IMR-90 (cell line): ENCODE results near the gene PRXL2B. TPM values are rescaled to one million over a fixed set of nuclear protein-coding genes. Genes with fewer than 3 reads are reported as not detected.

Experiments used
- ATAC-seq: fragments of 200-7000 bp; cut with Tn5 transposase; 2 replicates; pipeline ENCODE4 v1.9.1; 2020; ENCODE audit warnings: low read depth, mild to moderate bottlenecking, moderate library complexity
- BruUV-seq: library from RNA; stranded (reverse); fragments of 400-500 nt; replicated peaks from 2 replicates; lab custom pipeline; 2021; lab: Mats Ljungman, UMichigan
- CTCF ChIA-PET: fragments of 300-600 bp; formaldehyde crosslinking; extraction: SDS; loops from one replicate; lab custom pipeline; 2021; ENCODE audit warnings: antibody characterized with exemption; lab: Yijun Ruan, JAX
- POLR2A ChIA-PET: fragments of 300-600 bp; sonication (Branson Sonifier 250); formaldehyde crosslinking; loops from one replicate; lab custom pipeline; 2022; ENCODE audit warnings: antibody characterized with exemption; ENCODE audit not compliant: unreplicated experiment; lab: Charles Lee
- DNase-seq: peaks from one replicate; pipeline ENCODE4 v3.0.0; 2013
- H2AFZ ChIP-seq: replicated peaks from 2 replicates; pipeline ENCODE3; 2013; ENCODE audit warnings: low read length, mild to moderate bottlenecking; ENCODE audit not compliant: poor library complexity
- H2AK5ac ChIP-seq: 2 replicates; pipeline ENCODE4 v1.6.1; 2013; ENCODE audit warnings: low read depth, low read length, inconsistent platforms
- H2AK9ac ChIP-seq: replicated peaks from 2 replicates; pipeline ENCODE3; 2013; ENCODE audit warnings: mild to moderate bottlenecking, low read depth, low read length, moderate library complexity; ENCODE audit not compliant: poor library complexity
- H2BK120ac ChIP-seq: 2 replicates; pipeline ENCODE4 v1.6.1; 2013; ENCODE audit warnings: low read depth, low read length, inconsistent platforms
- H2BK15ac ChIP-seq: 3 replicates; pipeline ENCODE4 v1.6.1; 2013; ENCODE audit warnings: low read depth, low read length, inconsistent platforms
- H2BK20ac ChIP-seq: 2 replicates; pipeline ENCODE4 v1.6.1; 2013; ENCODE audit warnings: low read depth, mild to moderate bottlenecking, inconsistent platforms, low read length, moderate library complexity
- H2BK5ac ChIP-seq: 2 replicates; pipeline ENCODE4 v1.6.1; 2013; ENCODE audit warnings: mild to moderate bottlenecking, low read depth, low read length, inconsistent platforms; ENCODE audit not compliant: poor library complexity, severe bottlenecking
- H3K14ac ChIP-seq: replicated peaks from 2 replicates; pipeline ENCODE4 v1.6.1; 2013; ENCODE audit warnings: low read depth, low read length, inconsistent platforms
- H3K18ac ChIP-seq: 2 replicates; pipeline ENCODE4 v1.6.1; 2013; ENCODE audit warnings: low read depth, low read length, control low read depth
- H3K23ac ChIP-seq: 2 replicates; pipeline ENCODE4 v1.6.1; 2013; ENCODE audit warnings: low read depth, low read length, inconsistent platforms
- H3K27ac ChIP-seq: 2 replicates; pipeline ENCODE4 v1.5.1; 2013; ENCODE audit warnings: mild to moderate bottlenecking, control low read depth, low read length; ENCODE audit not compliant: insufficient read depth
- H3K27me3 ChIP-seq: 2 replicates; pipeline ENCODE4 v1.6.1; 2013; ENCODE audit warnings: low read length; ENCODE audit not compliant: control insufficient read depth, insufficient read depth
- H3K36me3 ChIP-seq: 2 replicates; pipeline ENCODE4 v1.6.1; 2013; ENCODE audit warnings: low read length, mixed read lengths; ENCODE audit not compliant: control insufficient read depth, insufficient read depth
- H3K4ac ChIP-seq: 2 replicates; pipeline ENCODE4 v1.6.1; 2013; ENCODE audit warnings: low read depth, low read length, inconsistent platforms
- H3K4me1 ChIP-seq: 2 replicates; pipeline ENCODE4 v1.6.1; 2013; ENCODE audit warnings: low read length, mixed read lengths; ENCODE audit not compliant: control insufficient read depth, insufficient read depth
- H3K4me2 ChIP-seq: 2 replicates; pipeline ENCODE4 v1.6.1; 2013; ENCODE audit warnings: low read depth, mild to moderate bottlenecking, control low read depth, low read length, moderate library complexity
- H3K4me3 ChIP-seq: 2 replicates; pipeline ENCODE4 v1.5.1; 2013; ENCODE audit warnings: low read depth, mild to moderate bottlenecking, control low read depth, low read length, moderate library complexity; ENCODE audit not compliant: insufficient read depth
- H3K56ac ChIP-seq: 2 replicates; pipeline ENCODE4 v1.6.1; 2013; ENCODE audit warnings: low read length, inconsistent platforms; ENCODE audit not compliant: insufficient read depth; ENCODE audit errors: extremely low read depth
- H3K79me1 ChIP-seq, 2 experiments: 2 replicates each; pipeline ENCODE4 v1.6.1; 2013; ENCODE audit warnings: low read length in 2 of 2, inconsistent platforms in 1 of 2, low read depth in 1 of 2
- H3K9ac ChIP-seq: 2 replicates; pipeline ENCODE4 v1.6.1; 2013; ENCODE audit warnings: low read depth, low read length, control low read depth
- H3K9me1 ChIP-seq: 2 replicates; pipeline ENCODE4 v1.6.1; 2013; ENCODE audit warnings: low read length, inconsistent platforms; ENCODE audit not compliant: insufficient read depth
- H3K9me3 ChIP-seq: 2 replicates; pipeline ENCODE4 v1.6.1; 2013; ENCODE audit warnings: low read length; ENCODE audit not compliant: control insufficient read depth, insufficient read depth
- H4K20me1 ChIP-seq: 2 replicates; pipeline ENCODE4 v1.6.1; 2013; ENCODE audit warnings: low read length, inconsistent platforms; ENCODE audit not compliant: insufficient read depth
- H4K5ac ChIP-seq: 2 replicates; pipeline ENCODE4 v1.6.1; 2013; ENCODE audit warnings: mild to moderate bottlenecking, low read depth, low read length, control low read depth
- H4K8ac ChIP-seq, 2 experiments: 2 replicates each; pipeline ENCODE4 v1.6.1; 2013; ENCODE audit warnings: low read depth in 2 of 2, low read length in 2 of 2, control low read depth in 1 of 2, inconsistent platforms in 1 of 2
- H4K91ac ChIP-seq: 2 replicates; pipeline ENCODE4 v1.6.1; 2013; ENCODE audit warnings: low read depth, low read length, inconsistent platforms; ENCODE audit not compliant: insufficient read depth
- BHLHE40 ChIP-seq: fragments of 150-350 bp; IDR thresholded peaks from 2 replicates; pipeline ENCODE4 v1.6.1; 2016; ENCODE audit warnings: mild to moderate bottlenecking, low read depth, low read length
- CEBPB ChIP-seq: IDR thresholded peaks from 2 replicates; pipeline ENCODE4 v1.6.1; 2012; ENCODE audit warnings: low read depth, low read length, improper control_type of control experiment
- CHD1 ChIP-seq: IDR thresholded peaks from 2 replicates; pipeline ENCODE4 v1.6.1; 2012; ENCODE audit warnings: low read depth, low read length, improper control_type of control experiment
- ELK1 ChIP-seq: fragments of 150-350 bp; IDR thresholded peaks from 2 replicates; pipeline ENCODE4 v1.6.1; 2016; ENCODE audit warnings: low read depth, mild to moderate bottlenecking, low read length, moderate library complexity, borderline replicate concordance
- FOS ChIP-seq: fragments of 150-350 bp; IDR thresholded peaks from 2 replicates; pipeline ENCODE4 v1.6.1; 2016; ENCODE audit warnings: low read depth, low read length
- MAFK ChIP-seq: IDR thresholded peaks from 2 replicates; pipeline ENCODE4 v1.6.1; 2012; ENCODE audit warnings: low read depth, low read length, improper control_type of control experiment
- MAZ ChIP-seq: IDR thresholded peaks from 2 replicates; pipeline ENCODE4 v1.6.1; 2012; ENCODE audit warnings: low read depth, mild to moderate bottlenecking, low read length, improper control_type of control experiment, moderate library complexity, borderline replicate concordance
- MXI1 ChIP-seq: IDR thresholded peaks from 2 replicates; pipeline ENCODE4 v1.6.1; 2012; ENCODE audit warnings: low read depth, mild to moderate bottlenecking, low read length, moderate library complexity, borderline replicate concordance
- NFE2L2 ChIP-seq: fragments of 150-350 bp; IDR thresholded peaks from 2 replicates; pipeline ENCODE4 v1.6.1; 2016; ENCODE audit warnings: low read depth, mild to moderate bottlenecking, low read length
- POLR2A ChIP-seq: IDR thresholded peaks from 2 replicates; pipeline ENCODE4 v1.6.1; 2012; ENCODE audit warnings: mild to moderate bottlenecking, low read depth, low read length
- RAD21 ChIP-seq: IDR thresholded peaks from 2 replicates; pipeline ENCODE4 v1.6.1; 2012; ENCODE audit warnings: low read length, improper control_type of control experiment
- RCOR1 ChIP-seq: IDR thresholded peaks from 2 replicates; pipeline ENCODE4 v1.6.1; 2012; ENCODE audit warnings: mild to moderate bottlenecking, low read length, improper control_type of control experiment; ENCODE audit not compliant: insufficient replicate concordance
- RFX5 ChIP-seq: IDR thresholded peaks from 2 replicates; pipeline ENCODE4 v1.8.0; 2012; ENCODE audit warnings: low read depth, mild to moderate bottlenecking, low read length, moderate library complexity
- SMC3 ChIP-seq: fragments of 150-350 bp; IDR thresholded peaks from 2 replicates; pipeline ENCODE4 v1.6.1; 2016; ENCODE audit warnings: low read depth, mild to moderate bottlenecking, antibody characterized with exemption, low read length, moderate library complexity
- WGBS, 2 experiments: methylation state at CpG; one replicate each; pipeline versions ENCODE4 v1.1.5 to v1.1.7; 2013; ENCODE audit warnings: missing lambda C conversion rate in 2 of 2; ENCODE audit not compliant: insufficient read length in 1 of 2; ENCODE audit errors: extremely low coverage in 2 of 2; 5-methylcytosine and 5-hydroxymethylcytosine counted together
- dilution Hi-C: fragments of 300-500 bp; cut with HindIII; formaldehyde crosslinking; loops from one replicate; pipeline ENCODE4 v1.14.3; 2018; ENCODE audit warnings: low sequenced_read_pairs; ENCODE audit not compliant: unreplicated experiment
- in situ Hi-C: fragments of 300-500 bp; cut with MboI; formaldehyde crosslinking; loops from 3 replicates; pipeline ENCODE4 v1.14.3; 2019; ENCODE audit warnings: low sequenced_read_pairs, inconsistent platforms, mixed read lengths
- intact Hi-C: fragments of 100-400 bp; cut with micrococcal nuclease; formaldehyde crosslinking; loops from 2 replicates; pipeline ENCODE4 v1.10.0; 2022
- polyA plus RNA-seq, 3 experiments: library from polyadenylated mRNA; depleted of rRNA; stranded (reverse); fragments of >200 nt; gene quantifications; 2 replicates each; pipeline ENCODE4 v1.2.3, GENCODE V29; 2012; ENCODE audit warnings: low replicate concordance in 1 of 3
- total RNA-seq: library from RNA; depleted of rRNA; stranded (reverse); fragments of >200 nt; gene quantifications from 2 replicates; pipeline ENCODE4 v1.2.3, GENCODE V29; 2012
- TF ChIP-seq, protein P1 (sequence below): fragments of 150-350 bp; IDR thresholded peaks from 2 replicates; pipeline ENCODE4 v1.6.1; 2017; ENCODE audit warnings: mild to moderate bottlenecking, antibody characterized with exemption, low read length, low read depth
- TF ChIP-seq, protein P2 (sequence below): conservative IDR thresholded peaks from 2 replicates; pipeline ENCODE4 v1.5.1; 2012; ENCODE audit warnings: mild to moderate bottlenecking, low read depth, low read length, improper control_type of control experiment

PRXL2B gene
- total and polyA plus RNA-seq, 2 of the 4 experiments (the other 2 are of a cell fraction) = 10.9 to 22.3 TPM

GRCh38 chr1:2637442-2638145 lies 51.0 kb downstream of the PRXL2B start:
- ChIA-PET POLR2A (no interaction called here), CTCF (no interaction called here)
- Histone ChIP-seq H4K5ac (no peak overlapping the region), H2BK20ac (no peak overlapping the region), H3K27ac (no peak overlapping the region), H3K36me3 (no peaks in the 10 kb centered on the region), H3K14ac (no peak overlapping the region), H3K79me1 (no peaks in the 10 kb centered on the region; a peak in 1 of 4 replicates), H2BK5ac (no peak overlapping the region), H3K4me2 (no peak overlapping the region), H4K20me1 (no peaks in the 10 kb centered on the region), H3K9me1 (no peaks in the 10 kb centered on the region), H3K4me1 (no peaks in the 10 kb centered on the region), H2AK5ac (no peak overlapping the region), H3K9ac (no peak overlapping the region), H4K91ac (no peak overlapping the region), H3K27me3 (no peaks in the 10 kb centered on the region), H4K8ac (no peak overlapping the region), H3K23ac (no peak overlapping the region), H3K4ac (no peak overlapping the region), H3K4me3 (no peak overlapping the region), H2BK15ac (no peak overlapping the region), H3K9me3 (peaks cover 4% of the 10 kb centered on the region; the same call in 1 of the 2 replicates), H2BK120ac (no peak overlapping the region), H3K18ac (no peak overlapping the region), H3K56ac (no peak overlapping the region), H2AK9ac (no peak overlapping the region), H2AFZ (no peak overlapping the region)
- in situ Hi-C loops (no loop called here), intact Hi-C loops (no loop called here), dilution Hi-C loops (no loop called here)
- DNase-seq (no peak), ATAC-seq (no peak)
- BruUV-seq = no TSS peak
- 68% methylated on average over 5 of the region's 10 CpGs; no CpG with 5 or more reads in 1 of the 2 experiments for WGBS, 2 experiments
- TF ChIP-seq FOS (no peak), CEBPB (no peak), CHD1 (no peak), RAD21 (no peak), RFX5 (no peak), NFE2L2 (no peak), POLR2A (no peak), BHLHE40 (no peak), SMC3 (no peak), MXI1 (no peak), MAZ (no peak), MAFK (no peak), ELK1 (no peak), RCOR1 (no peak)
- TF ChIP-seq, protein P1, sequence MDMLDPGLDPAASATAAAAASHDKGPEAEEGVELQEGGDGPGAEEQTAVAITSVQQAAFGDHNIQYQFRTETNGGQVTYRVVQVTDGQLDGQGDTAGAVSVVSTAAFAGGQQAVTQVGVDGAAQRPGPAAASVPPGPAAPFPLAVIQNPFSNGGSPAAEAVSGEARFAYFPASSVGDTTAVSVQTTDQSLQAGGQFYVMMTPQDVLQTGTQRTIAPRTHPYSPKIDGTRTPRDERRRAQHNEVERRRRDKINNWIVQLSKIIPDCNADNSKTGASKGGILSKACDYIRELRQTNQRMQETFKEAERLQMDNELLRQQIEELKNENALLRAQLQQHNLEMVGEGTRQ = no peak
- TF ChIP-seq, protein P2, sequence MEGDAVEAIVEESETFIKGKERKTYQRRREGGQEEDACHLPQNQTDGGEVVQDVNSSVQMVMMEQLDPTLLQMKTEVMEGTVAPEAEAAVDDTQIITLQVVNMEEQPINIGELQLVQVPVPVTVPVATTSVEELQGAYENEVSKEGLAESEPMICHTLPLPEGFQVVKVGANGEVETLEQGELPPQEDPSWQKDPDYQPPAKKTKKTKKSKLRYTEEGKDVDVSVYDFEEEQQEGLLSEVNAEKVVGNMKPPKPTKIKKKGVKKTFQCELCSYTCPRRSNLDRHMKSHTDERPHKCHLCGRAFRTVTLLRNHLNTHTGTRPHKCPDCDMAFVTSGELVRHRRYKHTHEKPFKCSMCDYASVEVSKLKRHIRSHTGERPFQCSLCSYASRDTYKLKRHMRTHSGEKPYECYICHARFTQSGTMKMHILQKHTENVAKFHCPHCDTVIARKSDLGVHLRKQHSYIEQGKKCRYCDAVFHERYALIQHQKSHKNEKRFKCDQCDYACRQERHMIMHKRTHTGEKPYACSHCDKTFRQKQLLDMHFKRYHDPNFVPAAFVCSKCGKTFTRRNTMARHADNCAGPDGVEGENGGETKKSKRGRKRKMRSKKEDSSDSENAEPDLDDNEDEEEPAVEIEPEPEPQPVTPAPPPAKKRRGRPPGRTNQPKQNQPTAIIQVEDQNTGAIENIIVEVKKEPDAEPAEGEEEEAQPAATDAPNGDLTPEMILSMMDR = no peak
